ENCODE data around the gene NDUFC1.
"Not testable (repeated sequence)": the region's sequence is repeated elsewhere in the genome, so short reads cannot be mapped to it uniquely, and the experiment has no call there.

NDUFC1 gene

DNA sequence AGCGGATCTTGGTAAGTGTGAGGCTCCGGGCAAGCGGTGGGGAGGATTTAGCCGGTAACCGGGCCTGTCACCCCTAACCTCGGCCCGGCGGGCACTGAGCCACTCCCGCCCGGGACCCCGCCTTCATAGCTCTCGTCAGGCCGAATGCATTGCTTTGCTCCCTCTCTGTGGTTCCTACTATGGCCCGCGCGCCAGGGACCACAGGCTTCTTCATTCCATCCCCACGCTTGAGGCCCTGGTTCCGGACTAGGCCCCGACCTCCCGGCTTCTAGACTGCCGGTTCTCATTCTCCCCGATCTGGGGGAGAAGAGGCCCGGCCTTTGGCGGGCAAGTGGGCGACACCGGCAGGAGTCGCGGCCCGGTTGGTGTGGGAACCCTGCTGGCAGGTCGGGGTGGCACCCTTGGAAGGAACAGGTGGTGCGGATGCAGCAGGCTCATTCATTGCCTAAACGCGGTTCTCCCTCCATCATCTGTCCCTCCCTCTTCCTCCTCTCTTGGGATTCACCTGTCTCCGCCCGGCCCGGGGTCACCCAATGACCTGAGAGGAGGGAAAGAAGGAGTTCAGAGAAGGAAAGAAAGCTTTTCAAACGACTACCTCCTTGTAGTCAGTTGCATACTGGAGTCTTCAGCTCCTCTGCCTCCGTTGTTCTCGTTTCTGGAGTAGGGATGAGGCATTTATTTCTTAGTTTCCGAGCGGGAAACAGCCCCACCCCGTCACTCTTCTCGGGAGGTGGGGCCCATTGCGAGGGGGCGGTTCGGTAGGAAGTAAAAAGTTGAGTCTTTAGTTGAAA lies at the start of gene NDUFC1:
Gene NDUFC1, minus strand, starts transcription at position 657 of the 791 bp plus-strand sequence. CDS start 6,679 bp downstream, outside the sequence.
- peak; percentile 20 to 31 for DNase-seq (ENCODE audit: low read depth in 2 of 2, low spot score in 1 of 2)

DNA sequence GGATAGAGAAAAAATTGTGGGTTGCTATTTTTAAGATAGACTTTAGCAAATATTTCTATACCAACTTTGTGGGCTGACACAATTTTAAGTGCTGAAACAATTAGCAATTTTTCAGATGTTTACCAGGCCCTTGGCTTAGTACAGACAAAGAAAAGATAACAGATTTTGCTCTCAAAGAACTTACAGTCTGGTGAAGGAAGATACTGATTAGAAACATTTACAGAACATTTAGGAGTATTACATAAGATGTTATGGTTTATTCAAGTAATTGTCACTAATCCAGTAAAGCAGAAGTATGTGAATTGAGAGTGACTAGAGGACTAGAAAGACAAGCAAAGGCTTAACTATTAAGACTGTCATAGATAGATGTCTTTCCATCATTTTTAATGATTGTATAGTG lies 35.3 kb upstream of the NDUFC1 start:
- DNase-seq (ENCODE audit: low read depth in 2 of 2, low spot score in 1 of 2) = no peak

DNA sequence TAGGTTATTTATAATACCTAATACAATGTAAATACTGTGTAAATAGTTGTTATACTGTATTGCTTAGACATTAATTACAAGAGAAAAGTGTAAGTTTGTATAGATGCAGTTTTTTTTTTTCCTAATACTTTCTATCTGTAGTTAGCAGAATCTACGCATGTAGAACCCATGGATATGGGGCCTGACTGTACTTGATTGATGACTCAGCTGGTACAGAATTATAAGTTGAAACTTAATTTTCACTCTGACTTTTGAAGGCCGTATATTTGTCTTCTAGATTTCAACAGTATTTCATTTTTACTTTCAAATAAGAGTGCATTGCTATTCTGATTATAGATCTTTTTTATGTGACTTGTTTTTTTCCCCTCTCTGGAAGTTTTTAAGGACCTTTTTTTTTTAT lies 30.8 kb upstream of the NDUFC1 start:
- no peak for DNase-seq (ENCODE audit: low read depth in 2 of 2, low spot score in 1 of 2)

DNA sequence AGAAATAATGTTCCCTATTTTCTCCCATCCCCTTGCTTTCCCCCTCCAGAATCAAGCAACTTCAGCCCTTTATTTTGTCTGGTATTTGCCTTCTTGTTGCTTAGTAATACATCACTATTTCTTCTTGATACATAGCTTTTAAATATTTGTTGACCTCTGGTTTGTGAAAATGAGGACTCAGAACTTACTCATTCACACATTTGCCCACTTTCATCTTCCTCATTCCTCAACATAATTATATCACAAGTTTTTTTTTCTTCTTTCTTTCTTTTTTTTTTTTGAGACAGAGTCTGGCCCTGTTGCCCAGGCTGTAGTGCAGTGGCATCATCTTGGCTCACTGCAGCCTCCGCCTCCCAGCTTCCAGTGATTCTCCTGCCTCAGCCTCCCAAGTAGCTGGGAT lies 28.9 kb upstream of the NDUFC1 start:
- no peak for DNase-seq (ENCODE audit: low read depth in 2 of 2, low spot score in 1 of 2)

DNA sequence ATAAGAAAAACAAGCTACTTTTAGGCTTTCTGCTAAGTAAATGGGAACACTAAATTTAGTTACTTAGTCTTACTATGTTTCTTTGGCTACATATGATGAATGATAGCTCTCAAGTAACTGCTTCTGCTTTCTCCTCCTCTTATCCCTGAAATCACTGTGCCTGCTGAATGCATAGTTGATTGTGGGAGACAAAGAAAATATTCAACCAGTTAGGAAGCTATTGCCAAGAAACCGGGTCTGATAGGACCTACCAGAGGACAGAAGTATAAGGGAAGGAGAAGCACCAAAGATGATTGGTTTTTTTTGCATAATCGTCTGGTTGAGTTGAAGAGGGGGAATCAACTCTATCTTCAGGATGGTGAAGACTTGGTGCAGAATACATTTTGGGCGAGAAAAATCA lies 28.0 kb upstream of the NDUFC1 start:
- no peak for DNase-seq (ENCODE audit: low read depth in 2 of 2, low spot score in 1 of 2)

DNA sequence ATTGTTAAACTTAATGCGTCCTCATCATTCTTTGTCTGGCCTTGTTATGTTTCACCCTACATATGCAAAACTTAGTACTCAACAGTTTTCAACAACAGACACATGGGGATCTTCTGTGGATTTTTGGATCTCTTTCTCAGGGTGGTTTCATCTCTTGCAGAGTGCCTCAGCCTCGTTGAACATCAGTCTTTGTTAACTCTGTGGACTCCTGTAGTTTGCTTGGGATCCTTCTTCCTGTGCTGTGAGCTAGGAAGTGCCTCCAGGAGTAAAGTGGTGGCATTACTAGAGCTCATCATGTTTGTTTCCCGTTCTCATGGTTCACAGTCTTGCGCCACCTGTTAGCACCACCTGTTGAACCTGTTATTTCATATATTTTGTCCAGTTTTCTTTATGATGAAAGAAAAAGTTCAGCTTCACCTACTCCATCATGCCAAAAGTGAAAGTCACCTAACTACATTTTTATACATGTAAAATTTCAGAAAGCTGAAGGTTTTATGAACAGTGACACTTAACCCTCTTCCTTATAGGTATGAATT lies 27.5 kb upstream of the NDUFC1 start:
- no peak for DNase-seq (ENCODE audit: low read depth in 2 of 2, low spot score in 1 of 2)

DNA sequence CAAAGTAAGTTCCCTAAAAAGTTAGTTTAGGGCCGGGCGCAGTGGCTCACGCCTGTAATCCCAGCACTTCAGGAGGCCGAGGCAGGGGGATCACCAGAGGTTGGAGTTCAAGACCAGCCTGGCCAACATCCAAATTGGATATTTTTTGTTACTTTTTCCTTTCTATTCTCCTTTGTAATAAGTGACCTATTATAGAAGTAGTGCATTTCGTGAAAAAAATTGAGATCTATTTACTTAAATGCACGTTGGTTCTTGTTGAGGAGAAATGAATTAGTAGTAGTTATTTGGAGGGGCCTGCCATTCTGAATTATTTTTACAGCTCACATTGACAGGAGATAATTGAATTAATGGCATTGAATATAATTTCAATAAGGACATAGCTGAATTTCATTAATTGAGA lies 22.3 kb upstream of the NDUFC1 start:
- no peak for DNase-seq (ENCODE audit: low read depth in 2 of 2, low spot score in 1 of 2)

DNA sequence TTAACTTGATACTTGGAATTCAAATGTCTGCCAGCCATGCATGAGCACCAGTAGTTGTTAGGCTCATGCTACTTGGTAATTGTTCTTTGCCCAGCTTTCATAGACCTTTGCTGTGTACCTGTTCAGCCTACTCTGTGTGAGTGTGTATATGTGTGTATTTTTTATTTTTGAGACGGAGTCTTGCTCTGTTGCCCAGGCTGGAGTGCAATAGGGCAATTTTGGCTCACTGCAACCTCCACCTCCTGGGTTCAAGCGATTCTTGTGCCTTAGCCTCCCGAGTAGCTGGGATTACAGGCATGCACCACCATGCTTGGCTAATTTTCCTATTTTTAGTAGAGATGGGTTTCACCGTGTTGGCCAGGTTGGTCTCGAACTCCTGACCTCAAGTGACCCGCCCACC lies 20.3 kb upstream of the NDUFC1 start:
- not testable (repeated sequence) for DNase-seq (ENCODE audit: low read depth in 2 of 2, low spot score in 1 of 2)

DNA sequence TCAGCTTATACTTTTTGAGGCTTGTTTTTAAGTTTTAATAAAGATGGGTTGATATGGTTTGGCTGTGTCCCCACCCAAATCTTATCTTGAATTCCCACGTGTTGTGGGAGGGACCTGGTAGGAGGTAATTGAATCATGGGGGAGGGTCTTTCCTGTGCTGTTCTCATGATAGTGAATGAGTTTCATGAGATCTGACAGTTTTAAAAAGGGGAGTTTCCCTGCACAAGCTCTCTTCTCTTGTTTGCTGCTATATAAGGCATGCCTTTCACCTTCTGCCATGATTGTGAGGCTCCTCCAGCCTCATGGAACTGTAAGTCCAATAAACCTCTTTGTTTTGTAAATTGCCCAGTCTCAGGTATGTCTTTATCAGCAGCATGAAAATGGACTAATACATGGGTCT lies 19.8 kb upstream of the NDUFC1 start:
- not testable (repeated sequence) for DNase-seq (ENCODE audit: low read depth in 2 of 2, low spot score in 1 of 2)

DNA sequence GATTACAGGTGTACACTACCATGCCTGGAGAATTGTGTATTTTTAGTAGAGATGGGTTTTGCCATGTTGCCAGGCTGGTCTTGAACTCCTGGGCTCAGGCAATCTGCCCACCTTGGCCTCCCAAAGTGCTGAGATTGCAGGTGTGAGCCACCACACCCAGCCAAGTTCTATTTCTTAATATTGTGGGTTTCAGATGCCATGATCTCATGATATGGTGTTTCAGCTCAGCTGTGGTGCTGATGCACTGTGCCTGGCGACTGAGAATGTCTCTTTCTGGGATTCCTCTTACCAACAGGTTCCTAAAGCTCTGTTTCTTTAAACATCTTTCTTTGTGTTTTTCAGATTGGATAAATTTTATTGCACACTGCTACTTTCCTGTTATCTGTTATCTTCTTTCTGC lies 17.3 kb upstream of the NDUFC1 start:
- no peak for DNase-seq (ENCODE audit: low read depth in 2 of 2, low spot score in 1 of 2)

DNA sequence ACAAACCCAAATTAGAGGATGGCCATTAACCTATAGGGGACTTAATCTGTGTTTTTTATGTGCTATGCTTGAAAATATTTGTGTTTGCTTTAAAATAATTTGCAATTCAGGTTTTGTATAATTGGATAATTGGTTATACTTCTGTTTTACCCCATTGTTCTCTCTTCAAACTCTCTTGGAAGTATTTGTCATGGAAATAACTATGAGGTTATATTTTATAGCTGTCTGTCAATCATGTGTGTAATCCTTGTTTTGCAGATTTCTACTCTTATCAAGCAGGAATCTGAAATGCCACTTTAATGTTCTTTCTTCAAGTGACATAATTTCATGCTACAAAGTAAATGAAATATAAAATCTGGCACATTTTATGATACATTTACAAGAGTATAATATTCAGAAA lies 15.4 kb upstream of the NDUFC1 start:
- DNase-seq (ENCODE audit: low read depth in 2 of 2, low spot score in 1 of 2) = no peak

DNA sequence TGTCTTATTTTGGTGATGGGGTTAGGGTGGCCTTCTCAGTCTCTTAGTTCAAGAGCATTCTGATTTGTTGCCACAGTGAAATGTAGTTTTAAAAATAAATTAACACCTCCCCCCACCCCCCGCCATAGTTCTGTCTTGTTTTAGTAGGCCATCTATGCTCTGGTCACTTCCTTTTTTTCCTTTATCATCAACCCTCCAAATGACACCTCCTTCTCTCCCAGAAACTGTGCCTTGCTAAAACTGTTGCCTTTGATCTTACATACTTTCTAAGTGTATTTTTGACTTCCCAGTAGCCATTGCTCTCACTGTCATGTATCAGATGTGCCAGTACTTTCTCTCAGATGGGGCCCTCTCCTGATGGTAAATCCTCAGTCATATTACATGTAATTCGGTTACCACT lies 14.5 kb upstream of the NDUFC1 start:
- no peak for DNase-seq (ENCODE audit: low read depth in 2 of 2, low spot score in 1 of 2)

DNA sequence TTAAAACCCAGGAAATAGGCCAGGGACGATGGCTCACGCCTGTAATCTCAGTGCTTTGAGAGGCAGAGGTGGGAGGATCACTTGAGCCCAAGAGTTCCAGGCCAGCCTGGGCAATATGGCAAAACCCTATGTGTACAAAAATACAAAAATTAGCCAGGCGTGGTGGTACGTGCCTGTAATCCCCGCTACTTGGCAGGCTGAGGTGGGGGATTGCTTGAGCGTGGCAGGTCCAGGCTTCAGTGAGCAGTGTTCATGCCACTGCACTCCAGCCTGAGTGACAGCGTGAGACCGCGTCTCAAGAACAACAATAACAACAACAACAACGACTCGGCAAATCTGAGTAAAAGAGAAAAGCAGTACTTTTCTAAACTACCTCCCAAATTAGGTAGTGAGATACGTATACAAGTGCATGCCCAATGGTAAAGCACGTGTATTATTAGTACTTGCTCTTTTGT lies 13.0 kb upstream of the NDUFC1 start:
- no peak for DNase-seq (ENCODE audit: low read depth in 2 of 2, low spot score in 1 of 2)

DNA sequence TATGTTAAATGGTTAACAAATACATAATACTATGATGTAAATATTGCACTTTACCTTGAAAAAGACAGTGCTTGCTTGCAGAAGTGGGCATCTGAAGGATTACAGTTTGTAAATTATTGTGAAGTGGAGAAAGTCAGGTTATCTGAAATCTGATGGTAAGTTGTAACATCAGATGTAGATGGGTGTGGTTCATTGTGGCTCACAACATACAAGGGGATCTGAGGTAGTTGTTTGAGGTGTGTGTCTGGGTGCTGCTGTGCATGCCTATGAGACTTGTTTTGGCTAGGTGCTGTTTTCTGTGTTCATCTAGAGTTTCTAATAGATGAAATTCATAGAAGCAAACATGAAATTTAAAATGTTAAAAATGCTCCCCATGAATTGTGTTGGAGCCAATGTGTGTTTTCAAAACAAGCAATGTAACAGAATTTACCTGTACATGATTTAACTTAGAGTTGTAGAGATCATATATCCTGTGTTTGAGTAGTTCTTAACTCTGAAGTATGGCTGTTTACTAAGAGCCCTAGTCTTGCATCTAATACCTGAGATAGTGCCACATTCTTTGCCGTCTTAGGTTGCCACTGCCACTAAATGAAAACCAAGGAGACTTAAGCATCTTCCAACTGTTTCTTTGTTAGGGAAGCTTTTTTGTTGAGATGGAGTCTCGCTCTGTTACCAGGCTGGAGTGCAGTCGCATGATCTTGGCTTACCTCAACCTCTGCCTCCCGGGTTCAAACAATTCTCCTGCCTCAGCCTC lies 11.9 kb upstream of the NDUFC1 start:
- DNase-seq (ENCODE audit: low read depth in 2 of 2, low spot score in 1 of 2) = no peak

DNA sequence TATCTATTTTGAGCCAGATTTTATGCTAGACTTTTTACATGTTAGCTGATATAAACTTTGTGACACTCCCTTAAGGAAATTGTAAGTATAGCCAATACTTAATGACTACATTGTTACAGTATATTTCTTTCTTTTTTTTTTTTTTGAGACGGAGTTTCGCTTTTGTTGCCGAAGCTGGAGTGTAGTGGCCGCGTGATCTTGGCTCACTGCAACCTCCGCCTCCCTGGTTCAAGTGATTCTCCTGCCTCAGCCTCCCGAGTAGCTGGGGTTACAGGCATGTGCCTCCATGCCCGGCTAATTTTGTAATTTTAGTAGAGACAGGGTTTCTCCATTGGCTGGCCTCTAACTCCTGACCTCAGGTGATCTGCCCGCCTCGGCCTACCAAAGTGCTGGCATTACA lies 11.1 kb upstream of the NDUFC1 start:
- DNase-seq (ENCODE audit: low read depth in 2 of 2, low spot score in 1 of 2) = not testable (repeated sequence)

DNA sequence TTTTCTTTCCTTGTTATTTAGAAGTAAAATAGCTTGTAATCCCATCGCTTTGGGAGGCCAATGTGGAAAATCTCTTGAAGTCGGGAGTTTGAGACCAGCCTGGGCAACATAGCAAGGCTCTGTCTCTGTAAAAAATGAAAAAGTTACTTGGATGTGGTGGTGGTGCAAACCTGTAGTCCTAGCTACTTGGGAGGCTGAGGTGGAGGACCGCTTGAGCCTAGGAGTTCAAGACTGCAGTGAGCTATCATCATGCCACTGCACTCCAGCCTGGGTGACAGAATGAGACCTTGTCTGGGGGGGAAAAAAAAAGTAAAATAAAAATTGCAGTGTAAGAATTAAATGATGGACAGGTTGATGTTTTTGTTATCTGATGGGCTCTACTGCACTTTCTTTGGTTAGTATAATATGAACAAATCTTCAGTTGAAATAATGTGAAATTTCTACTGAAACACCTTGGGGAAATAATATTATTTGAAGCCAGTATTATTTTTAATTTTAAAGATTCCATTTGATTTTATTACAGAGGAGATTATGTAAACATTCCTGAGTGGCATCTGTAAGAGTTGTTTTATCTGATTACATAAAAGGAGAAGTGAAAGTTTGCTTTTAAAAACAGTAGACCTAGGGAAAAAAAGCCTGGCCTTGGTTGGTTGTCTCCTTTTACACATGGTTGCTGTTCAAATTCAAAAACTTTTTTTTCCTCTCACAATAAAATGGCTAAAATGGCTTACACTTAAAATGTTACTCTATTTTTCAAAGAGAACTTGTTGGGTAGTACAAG lies 10.5 kb upstream of the NDUFC1 start:
- DNase-seq (ENCODE audit: low read depth in 2 of 2, low spot score in 1 of 2) = no peak

DNA sequence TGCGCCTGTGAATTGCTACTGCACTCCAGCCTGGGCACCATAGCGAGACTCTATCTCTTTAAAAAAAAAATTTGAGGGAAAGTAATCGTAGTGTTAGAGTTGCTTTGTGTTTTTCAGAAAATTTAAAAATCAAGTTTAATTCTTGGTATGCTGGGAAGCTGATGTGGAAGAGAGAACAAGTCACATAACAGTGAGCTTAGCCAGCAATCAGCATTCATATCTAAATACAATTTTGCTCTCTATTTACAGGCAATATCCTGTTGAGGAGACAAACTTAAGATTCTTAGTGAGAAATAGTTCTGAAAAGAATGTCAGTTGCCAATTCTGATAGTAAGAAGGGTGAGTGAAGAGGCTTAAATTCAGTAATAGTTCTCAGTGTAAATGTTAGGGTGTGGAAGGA lies 9.6 kb upstream of the NDUFC1 start:
- no peak for DNase-seq (ENCODE audit: low read depth in 2 of 2, low spot score in 1 of 2)

DNA sequence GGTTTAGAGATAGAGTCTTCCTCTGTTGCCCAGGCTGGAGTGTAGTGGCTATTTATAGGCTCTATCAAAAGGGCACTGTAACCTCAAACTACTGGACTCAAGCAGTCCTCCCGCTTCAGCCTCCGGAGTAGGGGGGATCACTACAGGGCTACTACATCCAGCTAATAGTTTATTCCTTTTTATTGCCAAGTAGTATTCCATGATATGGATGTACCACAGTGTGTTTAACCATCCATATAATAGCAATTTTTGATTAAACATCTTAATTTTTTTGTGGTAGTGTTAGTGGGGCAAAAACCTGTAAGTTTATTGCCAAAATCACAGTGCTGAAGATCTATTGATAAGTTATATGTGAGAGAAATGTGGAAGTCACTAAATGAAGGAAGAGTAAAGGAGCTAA lies 2.6 kb upstream of the NDUFC1 start:
- DNase-seq (ENCODE audit: low read depth in 2 of 2, low spot score in 1 of 2) = no peak

DNA sequence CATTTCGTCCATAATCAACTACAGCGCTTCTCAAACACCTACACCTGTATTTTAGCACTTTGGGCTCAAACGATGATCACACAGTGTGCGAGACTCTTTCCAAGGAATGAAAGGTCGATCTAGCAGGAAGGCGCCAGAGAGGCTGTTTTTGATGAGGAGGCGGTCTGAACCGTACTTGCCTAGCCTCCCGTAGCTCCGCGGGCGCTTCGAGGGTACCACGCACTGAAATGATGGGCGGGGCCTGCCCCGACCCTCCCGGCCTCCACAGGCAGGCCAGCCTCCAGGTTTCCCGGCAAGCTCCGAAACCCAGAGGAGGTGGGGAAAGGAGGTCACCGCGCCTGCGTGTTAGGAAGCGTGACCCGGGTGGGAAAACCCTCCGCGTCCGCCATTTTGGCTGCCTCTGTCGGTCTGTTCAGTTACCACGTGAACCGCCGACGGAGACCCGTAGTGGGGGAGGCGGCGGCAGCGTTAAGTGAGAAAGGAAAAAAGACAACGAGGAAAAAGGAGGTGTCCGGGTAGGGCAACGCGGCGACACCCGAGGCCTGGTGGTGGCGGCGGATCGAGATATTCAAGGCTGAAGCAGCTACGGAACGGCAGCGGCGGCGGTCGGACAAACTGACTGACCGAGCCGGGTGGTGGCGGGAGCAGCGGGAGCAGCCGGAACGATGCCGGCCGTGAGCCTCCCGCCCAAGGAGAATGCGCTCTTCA lies 1.0 kb downstream of the NDUFC1 start, which contains the start of gene NAA15:
Gene NAA15, plus strand, starts transcription at position 393 of the 708 bp plus-strand sequence. Its CDS starts 273 bp downstream, at position 666.
- DNase-seq (ENCODE audit: low read depth in 2 of 2, low spot score in 1 of 2) = peak; percentile 97

DNA sequence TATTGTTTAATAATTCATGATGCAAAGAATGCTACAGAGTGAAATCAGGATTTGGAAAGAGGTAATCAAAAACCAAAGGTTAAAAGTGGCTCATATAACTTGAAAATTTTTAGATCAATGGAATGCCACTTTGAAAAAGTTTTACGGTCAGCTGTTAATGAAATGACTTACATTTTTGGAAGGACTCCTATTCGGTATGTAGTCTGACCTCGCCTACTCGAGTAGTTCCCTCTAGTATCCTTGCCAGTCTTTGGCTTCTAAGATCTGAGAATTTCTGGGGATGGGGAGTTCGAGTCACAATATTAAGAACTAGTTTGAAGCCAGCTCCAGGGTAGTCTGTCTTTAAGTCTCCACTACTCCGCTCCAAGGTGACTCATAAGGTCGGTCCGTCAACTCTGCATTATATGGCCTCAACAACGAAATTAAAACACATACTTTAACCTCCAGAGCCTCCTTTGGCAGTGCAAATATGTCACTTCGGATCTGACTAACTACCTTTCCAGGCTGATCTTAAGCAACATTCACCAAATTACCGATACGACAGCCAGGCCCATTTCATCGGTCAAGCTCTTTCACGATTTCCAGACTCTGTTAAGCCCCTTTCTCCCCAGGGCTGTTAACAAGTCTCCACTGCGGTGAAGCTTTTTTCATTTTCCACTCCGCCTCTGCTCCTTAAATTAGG lies 1.7 kb downstream of the NDUFC1 start:
- no peak for DNase-seq (ENCODE audit: low read depth in 2 of 2, low spot score in 1 of 2)
